GM19099 (cell line): ENCODE measurements around the gene PSPH.
A peak's percentile ranks its signal among the peaks of the same experiment; 100 is the strongest.

Source experiments
- POLR2A ChIP-seq: IDR thresholded peaks from 3 replicates; pipeline ENCODE4 v1.6.1; 2011; ENCODE audit warnings: low read depth; ENCODE audit not compliant: insufficient read length; ENCODE audit errors: extremely low read depth

PSPH gene

GRCh38 chr7:56062382-56062781 lies 11.1 kb upstream of the PSPH start:
- TF ChIP-seq POLR2A: no peak

DNA sequence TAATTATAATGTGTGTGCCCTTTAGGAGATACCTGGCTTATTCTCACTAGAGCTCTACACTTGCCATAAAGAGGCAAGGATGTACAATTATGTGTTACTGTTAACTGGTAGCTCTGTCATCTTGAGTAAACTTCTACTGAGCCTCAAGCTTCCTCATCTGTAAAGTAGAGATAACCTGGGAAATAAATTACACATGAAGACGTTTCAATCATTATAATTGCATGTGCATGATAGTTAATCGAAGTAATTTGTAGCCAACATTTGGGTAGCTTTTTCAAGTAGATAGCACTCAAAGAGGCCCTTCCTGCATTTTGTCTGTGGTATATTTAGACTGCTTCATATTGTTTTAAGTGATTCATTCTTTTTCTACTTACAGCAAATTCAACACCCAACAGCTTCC lies 2.7 kb upstream of the PSPH start:
- TF ChIP-seq POLR2A: no peak

GRCh38 chr7:56053379-56053778 lies 2.1 kb upstream of the PSPH start:
- no peak for TF ChIP-seq POLR2A

- TF ChIP-seq POLR2A: no peak
Measured at GRCh38 chr7:56051053-56051338, 248 bp downstream of the PSPH start.

DNA sequence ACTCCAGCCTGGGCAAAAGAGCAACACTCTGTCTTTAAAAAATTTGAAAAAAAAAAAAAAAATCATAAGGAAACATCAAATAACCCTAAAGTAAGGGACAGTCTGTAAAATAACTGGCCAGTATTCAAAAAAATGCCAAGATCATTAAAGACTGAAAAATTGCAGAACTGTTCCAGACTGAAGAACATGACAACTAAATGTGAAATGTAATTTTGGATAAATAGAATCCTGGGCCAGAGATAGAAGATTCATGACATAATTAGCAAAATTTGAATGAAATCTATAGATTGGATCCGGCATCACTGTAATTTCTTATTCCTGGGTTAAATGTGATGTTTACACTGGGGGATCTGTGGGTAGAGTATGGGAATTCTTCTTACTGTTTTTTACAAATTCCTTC lies 3.0 kb downstream of the PSPH start:
- no peak for TF ChIP-seq POLR2A

- TF ChIP-seq POLR2A: no peak
Measured at GRCh38 chr7:56046721-56047445, 4.4 kb downstream of the PSPH start.

- no peak for TF ChIP-seq POLR2A
Measured at GRCh38 chr7:56040730-56041129, 10.5 kb downstream of the PSPH start.

DNA sequence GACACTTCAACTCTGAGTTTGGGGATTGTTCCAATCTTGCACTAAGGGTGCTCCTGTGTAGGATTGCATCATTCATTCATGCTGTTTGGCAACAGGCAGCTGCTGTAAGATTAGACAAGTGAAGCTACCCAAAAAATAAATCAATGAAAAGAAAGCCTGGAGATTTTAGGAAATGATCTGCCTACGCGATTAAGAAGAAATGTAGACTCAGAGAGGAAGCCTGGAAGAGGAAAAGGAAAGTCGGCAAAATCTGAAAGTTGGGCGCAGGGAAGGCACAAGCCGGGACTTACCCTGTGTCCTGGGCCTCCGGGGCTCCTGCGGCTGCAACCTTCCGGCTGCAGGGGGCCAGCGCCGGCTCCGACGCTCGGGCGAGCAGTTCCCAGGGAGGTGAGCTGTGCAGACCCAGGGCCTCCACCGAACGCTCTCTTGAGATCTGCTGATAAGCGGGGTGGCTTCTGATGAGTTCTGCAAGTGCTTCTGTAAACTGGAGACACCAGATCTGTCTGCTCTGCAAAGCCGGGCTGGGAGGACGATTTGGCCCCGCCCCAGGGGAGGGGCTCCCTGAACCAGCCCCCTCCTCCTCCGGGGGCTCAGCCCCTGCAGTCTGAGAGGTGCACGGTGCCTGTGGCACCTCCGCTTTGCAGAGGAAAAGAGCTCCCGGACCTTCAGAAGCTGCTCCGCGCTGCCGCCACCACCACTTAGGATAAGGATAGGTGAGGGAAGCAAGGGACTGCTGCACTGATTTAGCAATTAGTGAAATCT lies 17.4 kb downstream of the PSPH start:
- TF ChIP-seq POLR2A: peak; percentile 64

DNA sequence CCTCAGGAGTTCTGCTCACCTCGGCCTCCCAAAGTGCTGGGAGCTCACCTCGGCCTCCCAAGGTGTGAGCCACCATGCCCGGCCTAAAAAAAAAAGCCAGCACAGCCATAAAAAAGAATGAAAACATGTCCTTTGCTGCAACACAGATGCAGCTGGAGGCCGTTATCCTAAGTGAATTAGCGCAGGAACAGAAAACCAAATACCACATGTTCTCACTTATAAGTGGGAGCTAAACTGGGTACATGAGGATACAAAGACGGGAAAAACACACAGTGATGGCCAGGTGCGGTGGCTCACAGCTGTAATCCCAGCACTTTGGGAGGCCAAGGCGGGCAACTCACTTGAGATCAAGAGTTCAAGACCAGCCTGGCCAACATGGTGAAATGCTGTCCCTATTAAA lies 20.9 kb downstream of the PSPH start:
- no peak for TF ChIP-seq POLR2A

DNA sequence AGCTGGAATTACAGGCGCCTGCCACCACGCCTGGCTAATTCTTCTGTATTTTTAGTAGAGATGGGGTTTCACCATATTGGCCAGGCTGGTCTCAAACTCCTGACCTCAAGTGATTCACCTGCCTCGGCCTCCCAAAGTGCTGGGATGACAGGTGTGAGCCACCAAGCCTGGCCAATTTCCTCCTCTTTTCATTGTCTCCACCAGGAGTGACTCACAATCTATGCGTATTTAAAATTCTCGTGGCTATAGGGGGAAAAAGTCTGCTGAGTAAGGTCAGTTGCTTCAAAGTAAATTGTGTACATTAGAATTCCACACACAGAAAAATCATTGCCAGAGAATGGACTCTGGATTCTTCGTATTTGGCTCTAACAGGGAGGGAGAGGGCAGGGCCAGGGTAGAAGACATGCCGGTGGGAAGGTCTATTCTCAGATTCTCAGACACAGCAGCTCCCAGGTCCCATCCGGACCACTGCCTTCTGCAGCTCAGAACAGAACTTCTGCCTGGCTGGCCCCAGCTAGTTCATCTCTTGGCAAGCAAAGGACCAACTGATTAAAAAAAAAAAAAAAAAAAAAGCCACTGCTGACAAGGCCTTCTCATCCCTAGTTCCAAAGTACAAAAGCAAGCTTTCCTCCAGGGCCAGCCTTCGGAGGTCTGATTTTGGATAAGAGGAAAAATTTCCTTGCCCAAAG lies 22.2 kb downstream of the PSPH start:
- no peak for TF ChIP-seq POLR2A

GRCh38 chr7:56026538-56026937 lies 24.7 kb downstream of the PSPH start:
- TF ChIP-seq POLR2A: no peak

DNA sequence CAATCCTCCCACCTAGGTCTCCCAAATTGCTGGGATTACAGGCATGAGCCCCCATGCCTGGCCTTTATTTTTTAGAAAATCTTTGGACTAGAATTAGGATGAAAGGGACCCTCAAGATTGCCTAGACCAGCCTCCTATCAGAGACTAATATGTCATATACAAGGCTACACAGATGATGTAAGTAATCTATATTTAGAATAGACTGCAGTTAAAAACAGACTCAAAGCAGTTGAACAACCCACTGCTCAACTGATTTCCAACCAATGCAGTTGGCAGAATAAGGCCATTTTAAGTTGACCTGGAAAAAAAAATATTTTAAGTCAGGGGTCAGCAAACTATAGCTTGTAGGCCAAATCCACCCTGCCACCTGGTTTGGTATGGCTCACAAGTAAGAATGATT lies 27.7 kb downstream of the PSPH start:
- no peak for TF ChIP-seq POLR2A

- no peak for TF ChIP-seq POLR2A
Measured at GRCh38 chr7:56019501-56019900, 31.7 kb downstream of the PSPH start.

DNA sequence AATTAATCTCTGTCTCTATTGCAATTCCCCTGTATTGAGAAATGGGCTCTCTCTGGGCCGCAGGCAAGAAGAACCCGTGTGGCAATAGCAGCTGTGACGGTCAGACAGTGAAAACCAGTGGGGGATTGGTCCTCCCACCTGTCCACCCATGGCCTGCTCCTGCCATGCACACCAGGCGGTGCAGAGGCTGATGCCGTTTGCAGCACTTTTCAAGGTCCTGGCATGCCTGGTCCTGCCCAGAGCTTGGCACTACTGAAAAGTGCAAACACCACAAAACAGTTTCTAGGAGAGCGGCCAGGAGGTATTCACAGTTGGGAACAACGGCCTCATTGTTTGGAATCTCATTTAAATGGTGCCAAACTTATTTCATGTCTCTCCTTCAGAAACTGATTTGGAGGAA lies 41.5 kb downstream of the PSPH start:
- no peak for TF ChIP-seq POLR2A

GRCh38 chr7:56007891-56008290 lies 43.4 kb downstream of the PSPH start:
- TF ChIP-seq POLR2A: no peak

DNA sequence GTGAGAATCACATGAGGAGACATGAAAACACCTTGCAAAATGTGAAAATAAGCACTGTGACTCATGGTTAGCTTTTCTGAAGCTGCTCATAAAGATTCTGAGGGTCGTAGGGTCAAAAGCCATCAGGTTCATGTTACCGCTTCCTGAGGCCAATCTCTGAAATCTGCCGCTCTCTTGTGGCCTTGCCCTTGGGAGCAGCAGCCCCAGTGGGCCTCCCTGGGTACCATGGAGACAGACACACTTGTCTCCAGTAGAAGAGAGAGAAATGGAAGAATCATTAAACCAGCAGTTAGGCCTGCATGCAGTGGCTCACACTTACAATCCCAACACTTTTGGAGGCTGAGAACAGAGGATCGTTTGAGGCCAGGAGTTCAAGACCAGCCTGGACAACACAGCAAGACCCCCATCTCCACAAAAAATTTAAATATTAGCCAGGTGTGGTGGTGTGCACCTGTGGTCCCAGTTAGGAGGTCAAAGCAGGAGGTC lies 44.0 kb downstream of the PSPH start:
- TF ChIP-seq POLR2A: no peak

GRCh38 chr7:56003749-56004148 lies 47.5 kb downstream of the PSPH start:
- no peak for TF ChIP-seq POLR2A
